ENCODE data around the gene SLC25A18.
"Not testable (repeated sequence)": the region's sequence is repeated elsewhere in the genome, so short reads cannot be mapped to it uniquely, and the experiment has no call there.

The SLC25A18 gene, protein sequence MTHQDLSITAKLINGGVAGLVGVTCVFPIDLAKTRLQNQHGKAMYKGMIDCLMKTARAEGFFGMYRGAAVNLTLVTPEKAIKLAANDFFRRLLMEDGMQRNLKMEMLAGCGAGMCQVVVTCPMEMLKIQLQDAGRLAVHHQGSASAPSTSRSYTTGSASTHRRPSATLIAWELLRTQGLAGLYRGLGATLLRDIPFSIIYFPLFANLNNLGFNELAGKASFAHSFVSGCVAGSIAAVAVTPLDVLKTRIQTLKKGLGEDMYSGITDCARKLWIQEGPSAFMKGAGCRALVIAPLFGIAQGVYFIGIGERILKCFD

DNA sequence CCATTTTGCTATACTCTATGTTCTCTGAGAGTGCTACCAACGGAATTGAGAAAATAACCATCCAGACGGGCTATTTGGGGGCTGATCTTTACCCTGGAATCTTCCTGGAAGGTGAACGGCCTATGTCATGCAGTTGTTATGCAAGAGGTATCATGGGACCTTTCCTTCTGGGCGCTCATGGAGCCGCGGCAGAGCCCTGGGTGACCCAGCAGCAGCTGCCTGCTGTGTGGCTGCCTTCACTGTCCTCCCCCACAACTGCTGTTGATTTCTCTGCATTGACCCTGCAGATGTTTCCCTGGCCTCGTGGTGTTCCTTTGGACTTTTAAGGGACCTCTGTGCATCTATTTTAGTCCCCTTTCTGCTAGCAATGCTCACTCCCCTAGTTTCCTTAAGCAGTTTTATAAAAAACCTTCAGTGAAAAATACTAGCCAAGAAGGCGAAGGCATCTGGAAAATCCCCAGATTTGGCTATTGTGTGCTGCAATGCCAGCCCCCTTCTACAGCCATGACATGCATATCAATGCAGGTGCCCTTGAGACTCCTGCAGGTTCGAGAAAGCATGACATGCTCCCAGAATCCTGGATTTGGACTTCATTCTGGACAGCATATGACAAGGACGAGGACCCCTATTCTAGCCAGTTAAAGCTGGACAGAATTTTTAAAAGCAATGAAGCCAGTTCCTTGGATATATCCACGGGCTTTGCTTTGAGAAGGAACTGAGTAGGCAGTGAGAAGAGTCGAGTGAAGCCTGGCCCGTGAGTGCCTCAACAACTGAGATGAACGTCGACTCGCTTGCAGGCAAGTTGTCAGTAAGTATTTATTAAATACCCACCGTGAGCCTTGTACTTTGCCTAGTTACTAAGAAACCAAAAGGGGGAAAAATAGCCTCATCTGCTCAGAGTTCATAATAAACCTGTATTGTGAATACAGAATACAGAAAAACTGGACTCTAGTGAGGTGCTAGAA, at the start of gene SLC25A18:
Gene SLC25A18 (plus strand): TSS at position 593 of the 965 bp plus-strand sequence. CDS start 16,447 bp downstream, outside the sequence.
- DNase-seq = no peak

DNA sequence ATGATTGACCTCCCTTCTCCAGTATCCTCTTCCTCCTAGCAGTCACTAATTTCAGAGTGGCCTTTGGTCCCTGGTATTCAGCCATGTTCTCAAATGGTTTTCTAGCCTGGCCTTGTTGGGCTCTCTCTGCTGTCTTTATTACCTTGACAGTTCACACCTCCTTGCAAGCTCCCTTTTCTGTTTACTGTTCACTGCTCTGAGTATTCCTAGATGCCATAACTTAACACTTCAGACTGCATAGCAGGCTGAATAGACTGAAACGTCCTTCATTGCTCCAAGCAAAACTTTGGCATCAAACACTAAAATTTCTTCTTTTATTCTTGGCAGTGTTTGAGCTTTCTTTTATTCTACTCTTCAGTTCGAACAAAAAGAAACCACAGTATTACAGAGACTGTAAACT, 49.7 kb upstream of the SLC25A18 start:
- no peak for DNase-seq

- DNase-seq = no peak
These were observed 49.2 kb upstream of the SLC25A18 start for GRCh38 chr22:17514084-17514483.

- DNase-seq = no peak
These were observed 44.9 kb upstream of the SLC25A18 start for GRCh38 chr22:17518406-17518805.

DNA sequence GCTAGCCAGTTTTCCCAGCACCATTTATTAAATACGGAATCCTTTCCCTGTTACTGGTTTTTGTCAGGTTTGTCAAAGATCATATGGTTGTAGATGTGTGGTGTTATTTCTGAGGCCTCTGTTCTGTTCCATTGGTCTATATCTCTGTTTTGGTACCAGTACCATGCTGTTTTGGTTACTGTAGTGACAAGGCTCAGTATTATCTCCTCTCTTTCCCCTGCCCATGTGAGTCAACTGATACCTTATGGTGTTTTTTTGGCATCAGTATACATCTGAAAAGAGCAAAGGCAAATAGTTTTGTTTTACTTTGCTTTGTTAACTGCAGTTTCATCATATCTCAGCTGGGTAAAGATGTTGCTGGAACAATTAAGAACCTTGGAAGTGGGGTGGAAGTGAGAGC, 41.3 kb upstream of the SLC25A18 start:
- not testable (repeated sequence) for DNase-seq

- DNase-seq = no peak
These were observed 39.4 kb upstream of the SLC25A18 start for GRCh38 chr22:17523925-17524324.

DNA sequence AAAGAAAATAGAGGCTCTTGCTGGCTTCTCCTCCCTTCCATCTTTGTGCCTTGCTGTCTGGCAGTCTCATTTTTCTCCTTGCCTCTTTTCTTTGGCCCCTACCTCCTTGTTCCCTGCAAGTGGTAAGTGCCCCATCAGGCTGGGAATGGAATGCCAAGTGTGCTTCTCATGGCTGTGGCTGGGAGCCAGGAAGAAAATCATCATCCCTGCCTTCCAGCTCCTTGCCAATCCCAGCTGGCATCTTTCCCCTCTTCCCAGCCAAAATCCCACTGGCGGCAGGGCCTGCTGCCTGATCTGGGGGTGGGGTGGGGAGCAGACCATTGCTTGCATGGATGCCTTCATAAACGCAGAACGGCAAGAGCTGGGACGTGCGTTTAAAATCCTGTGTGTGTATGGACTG, 27.0 kb upstream of the SLC25A18 start:
- DNase-seq = no peak

GRCh38 chr22:17537155-17537554, 26.1 kb upstream of the SLC25A18 start:
- no peak for DNase-seq

GRCh38 chr22:17540481-17540880, 22.8 kb upstream of the SLC25A18 start:
- no peak for DNase-seq

GRCh38 chr22:17541476-17541875, 21.8 kb upstream of the SLC25A18 start:
- no peak for DNase-seq

GRCh38 chr22:17542452-17542851, 20.8 kb upstream of the SLC25A18 start:
- no peak for DNase-seq

DNA sequence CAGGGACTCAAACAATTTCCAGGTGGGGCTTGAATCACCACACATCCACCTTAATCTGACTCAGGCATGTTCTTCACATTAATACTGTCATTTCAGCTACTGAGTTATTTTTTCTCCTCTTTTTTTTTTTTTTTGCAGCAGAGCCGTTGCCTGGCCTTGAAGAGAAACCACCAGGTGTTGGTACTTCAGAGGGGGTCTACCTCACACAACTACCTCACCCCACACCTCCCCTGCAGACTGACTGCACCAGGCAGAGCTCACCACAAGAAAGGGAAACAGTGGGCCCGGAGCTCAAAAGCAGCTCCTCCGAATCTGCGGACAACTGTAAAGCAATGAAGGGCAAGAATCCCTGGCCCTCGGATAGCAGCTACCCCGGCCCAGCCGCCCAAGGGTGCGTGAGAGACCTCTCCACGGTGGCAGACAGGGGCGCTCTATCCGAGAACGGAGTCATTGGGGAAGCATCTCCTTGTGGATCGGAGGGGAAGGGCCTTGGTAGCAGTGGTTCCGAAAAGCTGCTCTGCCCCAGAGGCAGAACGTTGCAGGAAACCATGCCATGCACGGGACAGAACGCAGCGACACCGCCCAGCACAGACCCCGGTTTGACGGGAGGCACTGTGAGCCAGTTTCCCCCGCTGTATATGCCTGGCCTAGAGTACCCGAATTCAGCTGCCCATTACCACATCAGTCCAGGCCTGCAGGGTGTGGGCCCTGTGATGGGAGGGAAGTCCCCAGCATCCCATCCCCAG, 15.1 kb upstream of the SLC25A18 start:
- DNase-seq = no peak

GRCh38 chr22:17548756-17549035, 14.6 kb upstream of the SLC25A18 start:
- no peak for DNase-seq

DNA sequence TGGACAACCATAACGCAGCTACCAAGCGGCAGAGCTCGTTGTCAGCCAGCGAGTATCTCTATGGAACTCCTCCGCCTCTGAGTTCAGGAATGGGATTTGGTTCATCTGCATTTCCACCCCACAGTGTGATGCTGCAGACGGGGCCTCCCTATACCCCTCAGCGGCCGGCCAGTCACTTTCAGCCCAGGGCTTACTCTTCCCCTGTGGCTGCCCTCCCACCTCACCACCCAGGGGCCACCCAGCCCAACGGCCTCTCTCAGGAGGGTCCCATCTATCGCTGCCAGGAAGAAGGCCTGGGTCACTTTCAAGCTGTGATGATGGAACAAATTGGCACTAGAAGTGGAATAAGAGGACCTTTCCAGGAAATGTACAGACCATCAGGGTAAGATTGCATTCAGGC, 14.1 kb upstream of the SLC25A18 start:
- DNase-seq = no peak

- DNase-seq = no peak
These were observed 13.6 kb upstream of the SLC25A18 start for GRCh38 chr22:17549655-17550054.

- no peak for DNase-seq
These were observed 10.6 kb upstream of the SLC25A18 start for GRCh38 chr22:17552737-17553136.

DNA sequence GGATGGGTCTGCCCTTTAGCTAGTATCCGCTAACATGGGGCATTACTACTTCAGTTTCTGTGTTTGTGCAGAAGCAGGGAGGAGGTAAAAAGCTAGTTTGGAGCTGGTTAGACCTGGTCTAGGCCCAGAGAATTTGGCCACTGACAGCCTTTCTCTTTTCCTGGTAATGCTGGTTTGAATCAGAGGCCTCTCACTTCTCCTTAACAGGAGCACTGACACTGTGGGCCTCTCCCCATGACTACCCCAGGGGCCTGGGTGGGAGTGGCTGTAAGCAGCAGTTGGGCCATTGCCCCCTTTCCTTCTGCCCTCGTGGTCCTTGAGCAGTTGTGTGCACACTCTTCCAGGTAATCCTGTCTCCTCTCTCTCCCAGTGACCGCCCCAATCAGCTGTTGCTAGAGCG, 8.5 kb upstream of the SLC25A18 start:
- DNase-seq = no peak

GRCh38 chr22:17559188-17559587, 4.1 kb upstream of the SLC25A18 start:
- no peak for DNase-seq

GRCh38 chr22:17563936-17564391, 666 bp downstream of the SLC25A18 start:
- DNase-seq = no peak

- DNase-seq = not testable (repeated sequence)
These were observed 2.9 kb downstream of the SLC25A18 start for GRCh38 chr22:17566016-17566687.

DNA sequence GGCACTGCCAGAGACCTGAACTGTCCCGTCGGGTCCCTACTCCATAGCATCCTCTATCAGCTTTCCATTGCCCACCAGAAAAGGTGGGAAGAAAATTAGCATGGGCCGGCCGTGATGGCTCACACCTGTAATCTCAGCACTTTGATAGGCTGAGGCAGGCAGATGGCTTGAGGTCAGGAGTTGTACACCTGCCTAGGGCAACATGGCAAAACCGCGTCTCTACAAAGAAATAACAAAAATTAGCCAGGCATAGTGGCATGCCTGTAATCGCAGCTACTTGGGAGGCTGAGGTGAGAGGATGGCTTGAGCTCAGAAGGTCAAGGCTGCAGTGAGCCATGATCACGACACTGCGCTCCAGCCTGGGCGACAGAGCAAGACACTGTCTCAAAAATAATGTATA, 3.5 kb downstream of the SLC25A18 start:
- no peak for DNase-seq

DNA sequence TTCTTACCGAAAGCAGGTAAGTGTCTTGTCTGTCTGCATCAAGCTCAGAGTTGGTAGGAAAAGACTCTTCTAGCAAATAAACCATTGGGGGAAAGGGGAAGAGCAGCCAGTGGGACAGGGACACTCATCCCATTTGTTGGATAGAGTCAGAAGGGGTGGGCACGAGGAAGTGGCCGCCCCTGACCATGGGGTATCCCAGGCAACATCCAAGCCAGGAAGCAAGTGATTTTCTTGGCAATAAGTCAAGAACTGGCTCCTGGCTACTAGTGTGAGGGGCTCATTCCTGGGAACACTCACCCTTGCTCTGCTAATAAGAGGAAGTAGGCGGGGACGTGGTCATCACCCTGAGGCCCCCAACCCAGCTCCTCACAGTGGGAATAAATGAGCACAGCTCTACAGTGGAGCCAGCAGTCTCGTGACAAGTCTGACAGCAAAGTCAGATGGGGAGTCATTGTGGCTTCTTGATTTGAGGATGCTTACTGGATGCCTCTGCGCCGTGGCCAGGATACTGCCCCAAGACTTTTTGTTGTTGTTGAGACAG, 6.7 kb downstream of the SLC25A18 start:
- no peak for DNase-seq

Data from NCI-H2029 treated with DMSO at 0.1 percent for 48 hours (cell line).